T-helper 17 cell (primary cell): ENCODE results near the gene SEC24D. TPM values are rescaled to one million over a fixed set of nuclear protein-coding genes. Genes with fewer than 3 reads are reported as not detected.

Experiments used
- ATAC-seq: fragments of 150-1000 bp; cut with Tn5 transposase; 2 replicates; pipeline ENCODE4 v1.10.0; 2021; ENCODE audit warnings: mild to moderate bottlenecking, moderate library complexity
- DNase-seq, 3 donors: peaks; one replicate each; pipeline versions ENCODE4 v3.0.0 to v3.0.0-alpha.2; 2020 to 2021
- H3K9me3 ChIP-seq: one replicate; pipeline ENCODE4 v1.7.0; 2013; ENCODE audit warnings: low read length, mild to moderate bottlenecking; ENCODE audit not compliant: control insufficient read depth, poor library complexity, severe bottlenecking
- H3K27ac Mint-ChIP-seq: one replicate; pipeline ENCODE4 v1.8.0; 2022; ENCODE audit warnings: mild to moderate bottlenecking, moderate library complexity, mixed read lengths
- H3K27me3 Mint-ChIP-seq: one replicate; pipeline ENCODE4 v1.8.0; 2022; ENCODE audit warnings: mixed read lengths
- H3K36me3 Mint-ChIP-seq: one replicate; pipeline ENCODE4 v1.8.0; 2022; ENCODE audit warnings: low read depth, mixed read lengths
- H3K4me1 Mint-ChIP-seq: one replicate; pipeline ENCODE4 v1.8.0; 2022; ENCODE audit warnings: mild to moderate bottlenecking, mixed read lengths
- H3K4me3 Mint-ChIP-seq: one replicate; pipeline ENCODE4 v1.8.0; 2022; ENCODE audit warnings: mild to moderate bottlenecking, moderate library complexity, mixed read lengths
- total RNA-seq, 4 donors: library from RNA in 2 of 4; stranded (reverse) in 2 of 4; gene quantifications; one replicate each; pipeline ENCODE4 v1.2.3 and lab custom pipeline; 2022 to 2026

Gene SEC24D
- total RNA-seq, 2 donors from 2014 or later: 30.9 to 31.2 TPM

- no peak for DNase-seq
- Mint-ChIP-seq H3K4me3 (no peak overlapping the region), H3K27ac (no peak overlapping the region), H3K36me3 (peaks cover 4% of the 10 kb centered on the region), H3K27me3 (no peaks in the 10 kb centered on the region), H3K4me1 (peaks cover 6% of the 10 kb centered on the region)
- ATAC-seq: no peak
- no peaks in the 10 kb centered on the region for H3K9me3 ChIP-seq
These were observed 65.2 kb downstream of the SEC24D start for GRCh38 chr4:118770741-118771187.

GRCh38 chr4:118769161-118769560, 66.8 kb downstream of the SEC24D start:
- Mint-ChIP-seq H3K27ac (no peak overlapping the region), H3K4me1 (no peaks in the 10 kb centered on the region), H3K36me3 (peaks cover 4% of the 10 kb centered on the region), H3K4me3 (no peak overlapping the region), H3K27me3 (no peaks in the 10 kb centered on the region)
- DNase-seq: no peak
- no peak for ATAC-seq
- no peaks in the 10 kb centered on the region for H3K9me3 ChIP-seq

- Mint-ChIP-seq H3K4me1 (no peaks in the 10 kb centered on the region), H3K27ac (no peak overlapping the region), H3K27me3 (no peaks in the 10 kb centered on the region), H3K36me3 (peaks cover 10% of the 10 kb centered on the region), H3K4me3 (no peak overlapping the region)
- H3K9me3 ChIP-seq: no peaks in the 10 kb centered on the region
- ATAC-seq (no peak), DNase-seq (no peak)
These were observed 68.8 kb downstream of the SEC24D start for GRCh38 chr4:118767109-118767508.

- ATAC-seq (no peak), DNase-seq (no peak)
- Mint-ChIP-seq H3K4me1 (no peaks in the 10 kb centered on the region), H3K36me3 (peaks cover 10% of the 10 kb centered on the region), H3K27ac (no peak overlapping the region), H3K27me3 (no peaks in the 10 kb centered on the region), H3K4me3 (no peak overlapping the region)
- H3K9me3 ChIP-seq: no peaks in the 10 kb centered on the region
These were observed 70.5 kb downstream of the SEC24D start for GRCh38 chr4:118765399-118765798.

- DNase-seq (no peak), ATAC-seq (no peak)
- no peak overlapping the region for H3K4me3 Mint-ChIP-seq
- H3K9me3 ChIP-seq: no peaks in the 10 kb centered on the region
- H3K27me3 Mint-ChIP-seq: no peaks in the 10 kb centered on the region
- H3K4me1 Mint-ChIP-seq: peaks cover 4% of the 10 kb centered on the region
- H3K27ac Mint-ChIP-seq: no peak overlapping the region
- H3K36me3 Mint-ChIP-seq: peaks cover 10% of the 10 kb centered on the region
These were observed 73.0 kb downstream of the SEC24D start for GRCh38 chr4:118762730-118763477.

- no peak overlapping the region for H3K27ac Mint-ChIP-seq
- H3K4me1 Mint-ChIP-seq: peaks cover 4% of the 10 kb centered on the region
- peaks cover 10% of the 10 kb centered on the region for H3K36me3 Mint-ChIP-seq
- DNase-seq (no peak), ATAC-seq (no peak)
- H3K4me3 Mint-ChIP-seq: no peak overlapping the region
- no peaks in the 10 kb centered on the region for H3K27me3 Mint-ChIP-seq
- no peaks in the 10 kb centered on the region for H3K9me3 ChIP-seq
These were observed 73.8 kb downstream of the SEC24D start for GRCh38 chr4:118762155-118762554.

- Mint-ChIP-seq H3K27ac (no peak overlapping the region), H3K36me3 (peaks cover 6% of the 10 kb centered on the region)
- ATAC-seq: no peak
These were observed 74.4 kb downstream of the SEC24D start for GRCh38 chr4:118761397-118762016.

GRCh38 chr4:118760493-118760892, 75.4 kb downstream of the SEC24D start:
- H3K4me1 Mint-ChIP-seq: peaks cover 4% of the 10 kb centered on the region
- no peak overlapping the region for H3K27ac Mint-ChIP-seq
- no peaks in the 10 kb centered on the region for H3K27me3 Mint-ChIP-seq
- DNase-seq: no peak
- no peaks in the 10 kb centered on the region for H3K9me3 ChIP-seq
- H3K36me3 Mint-ChIP-seq: peaks cover 6% of the 10 kb centered on the region
- H3K4me3 Mint-ChIP-seq: no peak overlapping the region
- peak; percentile 44 for ATAC-seq

More at GRCh38 chr4:118761397-118762016, 74.4 kb downstream of the SEC24D start:
- Mint-ChIP-seq H3K4me1 (peaks cover 4% of the 10 kb centered on the region), H3K27me3 (no peaks in the 10 kb centered on the region), H3K4me3 (no peak overlapping the region)
- H3K9me3 ChIP-seq: no peaks in the 10 kb centered on the region
- DNase-seq: no peak

- peaks cover 6% of the 10 kb centered on the region for H3K36me3 Mint-ChIP-seq
These were observed 75.8 kb downstream of the SEC24D start for GRCh38 chr4:118760092-118760491.

GRCh38 chr4:118759481-118759880, 76.4 kb downstream of the SEC24D start:
- no peak for ATAC-seq
- DNase-seq: no peak
- Mint-ChIP-seq H3K4me1 (peaks cover 4% of the 10 kb centered on the region), H3K36me3 (peaks cover 6% of the 10 kb centered on the region), H3K4me3 (no peak overlapping the region), H3K27me3 (no peaks in the 10 kb centered on the region), H3K27ac (no peak overlapping the region)
- no peaks in the 10 kb centered on the region for H3K9me3 ChIP-seq

More at GRCh38 chr4:118760092-118760491, 75.8 kb downstream of the SEC24D start:
- Mint-ChIP-seq H3K4me1 (peaks cover 4% of the 10 kb centered on the region), H3K4me3 (no peak overlapping the region), H3K27ac (no peak overlapping the region), H3K27me3 (no peaks in the 10 kb centered on the region)
- no peak for ATAC-seq
- no peak for DNase-seq
- no peaks in the 10 kb centered on the region for H3K9me3 ChIP-seq

GRCh38 chr4:118758293-118758692, 77.6 kb downstream of the SEC24D start:
- ATAC-seq (no peak), DNase-seq (no peak)
- H3K27me3 Mint-ChIP-seq: no peaks in the 10 kb centered on the region
- H3K36me3 Mint-ChIP-seq: no peaks in the 10 kb centered on the region
- no peak overlapping the region for H3K27ac Mint-ChIP-seq
- H3K9me3 ChIP-seq: no peaks in the 10 kb centered on the region
- peaks cover 7% of the 10 kb centered on the region for H3K4me1 Mint-ChIP-seq
- H3K4me3 Mint-ChIP-seq: no peak overlapping the region

GRCh38 chr4:118757761-118758251, 78.1 kb downstream of the SEC24D start:
- no peak overlapping the region for H3K4me3 Mint-ChIP-seq
- no peaks in the 10 kb centered on the region for H3K36me3 Mint-ChIP-seq
- no peak for DNase-seq
- no peak for ATAC-seq
- no peaks in the 10 kb centered on the region for H3K9me3 ChIP-seq
- H3K27me3 Mint-ChIP-seq: no peaks in the 10 kb centered on the region
- H3K27ac Mint-ChIP-seq: no peak overlapping the region
- peaks cover 7% of the 10 kb centered on the region for H3K4me1 Mint-ChIP-seq

GRCh38 chr4:118756958-118757357, 79.0 kb downstream of the SEC24D start:
- no peak for DNase-seq
- ATAC-seq: no peak
- H3K27me3 Mint-ChIP-seq: no peaks in the 10 kb centered on the region
- H3K4me3 Mint-ChIP-seq: no peak overlapping the region
- no peaks in the 10 kb centered on the region for H3K9me3 ChIP-seq
- no peaks in the 10 kb centered on the region for H3K36me3 Mint-ChIP-seq
- no peak overlapping the region for H3K27ac Mint-ChIP-seq
- H3K4me1 Mint-ChIP-seq: peaks cover 7% of the 10 kb centered on the region
